H54 (cell line): ENCODE data around the gene SLC22A8.

ENCODE experiments used
- DNase-seq: peaks from one replicate; pipeline ENCODE4 v3.0.0; 2011; ENCODE audit warnings: low spot score, mixed read lengths; ENCODE audit not compliant: insufficient read length
- FAIRE-seq: peaks from 3 replicates; lab custom pipeline; 2011; peaks lifted over from hg19 to GRCh38; lab: Jason Lieb, UNC
- POLR2A ChIP-seq: IDR thresholded peaks from 2 replicates; pipeline ENCODE4 v1.6.1; 2011; ENCODE audit warnings: low read depth, mild to moderate bottlenecking, low read length

SLC22A8 gene

GRCh38 chr11:63010934-63011439, 4.7 kb downstream of the SLC22A8 start:
- DNase-seq (no peak), FAIRE-seq (no peak)

DNA sequence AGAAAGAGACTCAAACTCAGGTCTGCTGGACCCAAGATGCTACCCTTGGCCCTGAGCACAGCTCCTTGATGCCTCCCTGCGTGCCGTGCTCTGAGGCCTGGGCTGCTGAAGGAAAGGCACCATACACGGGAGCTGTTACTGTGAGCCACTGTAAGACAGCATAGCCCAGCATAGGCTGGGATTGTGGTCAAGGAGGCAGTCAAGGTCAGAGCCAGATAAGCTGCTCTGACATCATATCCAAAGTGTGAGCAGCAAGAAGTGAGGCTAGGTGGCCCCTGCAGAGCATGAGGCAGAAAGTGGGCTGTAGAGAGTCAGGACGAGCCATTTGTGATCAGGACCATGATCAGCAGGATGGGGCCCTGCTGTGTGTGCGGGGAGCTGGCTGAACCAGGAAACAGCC, 7.7 kb downstream of the SLC22A8 start:
- no peak for DNase-seq
- TF ChIP-seq POLR2A, result no peak
- FAIRE-seq, result no peak

More at GRCh38 chr11:63010934-63011439, 4.7 kb downstream of the SLC22A8 start:
- TF ChIP-seq POLR2A, result no peak

GRCh38 chr11:63001456-63001855, 14.2 kb downstream of the SLC22A8 start:
- FAIRE-seq (no peak), DNase-seq (no peak)
- no peak for TF ChIP-seq POLR2A

DNA sequence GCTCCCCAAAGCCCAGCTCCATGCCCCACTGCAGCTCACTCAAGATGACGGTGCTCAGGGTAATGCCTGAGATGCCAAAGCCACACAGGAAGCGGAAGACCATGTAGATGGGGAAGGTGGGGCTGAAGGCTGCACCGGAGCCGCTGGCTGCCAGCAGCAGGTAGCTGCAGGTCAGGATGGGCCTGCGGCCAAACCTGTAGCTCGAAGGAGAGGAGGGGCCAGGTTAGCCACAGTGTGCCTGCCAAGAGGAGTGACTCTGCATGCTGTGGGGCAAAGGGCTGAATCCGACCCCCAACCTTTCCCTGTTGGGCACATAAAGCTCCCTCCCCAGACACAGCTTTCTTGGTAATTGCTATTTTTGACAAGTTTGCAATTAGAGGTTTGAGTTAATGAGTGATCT, 16.0 kb downstream of the SLC22A8 start:
- DNase-seq (no peak), FAIRE-seq (no peak)

GRCh38 chr11:62999156-62999555, 16.5 kb downstream of the SLC22A8 start:
- FAIRE-seq (no peak), DNase-seq (no peak)
- no peak for TF ChIP-seq POLR2A

More for the DNA sequence above, 16.0 kb downstream of the SLC22A8 start:
- no peak for TF ChIP-seq POLR2A

DNA sequence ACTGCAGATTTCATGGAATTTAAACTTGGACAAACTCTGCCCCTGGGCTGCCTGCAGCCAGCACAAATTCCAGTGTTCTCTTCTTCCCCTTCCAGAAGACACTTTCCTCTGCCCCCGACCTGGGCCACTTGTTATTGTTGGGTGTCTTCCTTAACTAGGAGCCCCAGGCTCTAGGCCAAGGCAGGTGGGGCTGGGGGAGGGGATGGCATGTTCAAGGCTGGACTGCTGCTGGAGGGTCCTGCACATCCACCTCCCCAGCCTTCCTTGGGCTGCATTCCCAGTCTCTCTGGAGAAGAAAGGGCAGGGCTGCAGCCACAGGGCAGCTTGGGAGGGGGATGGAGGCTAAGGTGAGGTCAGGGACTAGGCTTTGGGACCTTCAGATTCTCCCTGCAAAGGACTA, 19.4 kb downstream of the SLC22A8 start:
- TF ChIP-seq POLR2A, result no peak
- DNase-seq (no peak), FAIRE-seq (no peak)

- no peak for FAIRE-seq
- DNase-seq, result no peak
- no peak for TF ChIP-seq POLR2A
Measured at GRCh38 chr11:62994775-62995174, 20.9 kb downstream of the SLC22A8 start.

- DNase-seq, result no peak
- FAIRE-seq, result no peak
Measured at GRCh38 chr11:62988276-62988675, 27.4 kb downstream of the SLC22A8 start.

DNA sequence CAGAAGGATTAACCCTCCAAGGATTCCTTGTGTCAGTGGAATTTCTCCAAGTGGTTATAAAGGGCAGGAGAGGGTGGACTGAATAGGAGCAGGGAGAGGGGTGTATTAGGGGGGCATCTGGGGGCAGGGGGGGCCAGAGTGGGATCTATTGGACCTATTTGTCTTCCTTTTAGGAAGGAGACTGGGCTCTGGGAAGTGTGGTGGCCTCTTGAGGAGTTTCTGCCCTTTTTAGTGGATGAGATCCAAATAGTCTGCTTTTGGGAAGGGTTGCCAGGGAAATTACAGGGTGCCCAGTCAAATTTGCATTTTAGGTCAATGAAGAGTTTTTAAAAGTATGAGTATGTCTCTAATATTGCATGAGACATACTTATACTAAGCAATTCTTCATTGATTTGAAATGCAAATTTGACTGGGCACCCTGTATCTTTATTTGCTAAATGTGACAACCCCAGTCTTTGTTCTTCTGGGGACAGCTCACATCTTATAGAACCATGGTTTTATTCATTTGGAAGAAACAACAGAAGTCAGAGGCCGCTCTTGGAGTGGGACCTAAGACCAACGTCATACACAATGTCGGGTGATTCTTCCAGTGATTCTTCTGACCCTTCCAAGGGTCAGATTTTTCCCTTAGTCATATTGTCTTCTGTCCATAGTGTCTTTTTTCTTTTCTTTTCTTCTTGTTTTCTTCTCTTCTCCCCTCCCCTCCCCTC, 30.4 kb downstream of the SLC22A8 start:
- TF ChIP-seq POLR2A, result no peak
- FAIRE-seq (no peak), DNase-seq (no peak)

More at GRCh38 chr11:62988276-62988675, 27.4 kb downstream of the SLC22A8 start:
- TF ChIP-seq POLR2A, result no peak

DNA sequence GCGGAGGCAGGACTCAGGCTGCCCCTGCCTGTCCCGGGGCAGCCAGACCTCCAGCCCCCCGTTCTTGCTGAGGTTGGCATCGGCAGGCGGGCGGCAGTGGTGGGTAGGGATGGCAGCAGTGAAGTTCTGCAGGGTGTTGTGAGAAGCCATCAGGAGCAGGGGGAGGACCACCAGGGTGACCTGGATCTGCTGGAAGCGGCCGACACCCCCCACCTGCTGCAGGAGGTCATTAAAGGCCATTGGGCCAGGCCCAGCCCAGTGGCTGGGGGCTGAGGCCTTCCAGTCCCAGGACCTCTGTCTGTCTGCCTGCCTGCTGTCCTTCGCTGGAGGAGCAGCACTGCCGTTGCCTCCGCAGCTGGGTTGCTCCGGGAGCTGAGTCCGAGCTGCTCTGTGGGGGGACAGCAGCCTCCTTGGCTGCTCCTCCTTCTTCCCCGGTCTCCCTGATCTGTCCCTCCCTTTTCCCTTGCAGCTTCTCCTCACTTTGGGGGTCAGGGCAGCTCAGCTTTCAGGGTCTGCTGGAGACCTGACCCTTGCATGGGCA, 31.1 kb downstream of the SLC22A8 start, which contains the start of gene SLC22A6:
Gene SLC22A6, minus strand, starts transcription at position 517 of the 541 bp plus-strand sequence. Its CDS starts 277 bp downstream, at position 240.
- DNase-seq (no peak), FAIRE-seq (no peak)
- TF ChIP-seq POLR2A, result no peak

DNA sequence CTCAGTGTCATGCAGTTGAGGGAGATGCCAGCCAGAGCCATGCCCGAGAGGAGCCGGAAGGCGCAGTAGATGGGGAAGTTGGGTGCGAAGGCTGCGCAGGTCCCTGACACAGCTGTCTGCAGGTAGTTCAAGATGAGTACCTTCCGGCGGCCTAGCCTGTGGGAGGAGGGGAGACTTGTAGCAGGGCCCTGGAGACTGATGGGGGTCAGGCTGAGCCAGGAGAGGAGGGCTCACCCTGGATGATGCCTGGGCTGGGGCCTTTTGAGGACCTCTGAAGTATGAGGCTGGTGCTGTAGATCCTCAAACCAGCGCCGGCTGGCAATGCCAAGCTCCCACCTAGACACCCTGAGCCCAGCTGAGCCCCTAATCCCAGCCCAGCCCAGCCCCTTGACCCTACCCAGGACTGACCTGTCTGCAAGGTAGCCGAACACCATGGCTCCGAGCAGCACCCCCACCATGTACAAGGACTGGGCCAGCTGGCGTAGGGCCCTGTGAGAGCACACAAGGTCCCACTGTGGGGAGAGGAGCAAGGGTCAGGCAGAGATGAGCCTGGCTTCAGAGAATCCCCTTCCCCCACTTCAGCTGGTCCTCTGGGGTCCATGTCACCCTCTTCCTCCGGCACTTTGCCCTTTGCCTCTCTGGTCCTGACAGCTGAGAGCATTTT, 32.0 kb downstream of the SLC22A8 start:
- FAIRE-seq (no peak), DNase-seq (no peak)
- TF ChIP-seq POLR2A, result no peak

GRCh38 chr11:62981743-62982142, 33.9 kb downstream of the SLC22A8 start:
- DNase-seq, result no peak
- TF ChIP-seq POLR2A, result no peak
- no peak for FAIRE-seq

- no peak for TF ChIP-seq POLR2A
- DNase-seq, result no peak
- no peak for FAIRE-seq
Measured at GRCh38 chr11:62980133-62980760, 35.4 kb downstream of the SLC22A8 start.

DNA sequence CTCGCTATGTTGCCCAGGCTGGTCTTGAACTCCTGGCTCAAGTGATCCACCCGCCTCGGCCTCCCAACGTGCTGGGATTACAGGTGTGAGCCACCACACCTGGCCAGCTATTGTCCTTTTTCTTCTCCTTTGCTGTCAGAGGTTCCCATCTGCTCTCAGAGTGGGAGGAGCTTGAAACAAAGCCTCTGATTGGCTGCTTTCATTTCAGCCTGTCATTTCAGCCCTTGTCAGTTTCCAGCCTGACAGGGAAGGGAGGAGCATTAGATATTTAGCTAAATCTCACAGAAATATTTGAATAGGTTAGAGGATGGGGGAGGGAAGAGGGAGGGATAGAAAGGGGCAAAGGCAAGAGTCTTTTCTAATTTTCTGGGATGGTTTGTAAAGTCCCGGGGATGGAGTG, 39.5 kb downstream of the SLC22A8 start:
- no peak for TF ChIP-seq POLR2A
- DNase-seq (no peak), FAIRE-seq (no peak)
